NCI-H82 treated with DMSO at 0.1 percent for 48 hours (cell line): ENCODE results near the gene GFPT2.

Experiments used
- DNase-seq: peaks from one replicate; lab custom pipeline; 2025; ENCODE audit not compliant: unreplicated experiment; lab: John Stamatoyannopoulos, UW

The GFPT2 gene

GRCh38 chr5:180334751-180335613 lies 18.2 kb downstream of the GFPT2 start:
- no peak for DNase-seq

- no peak for DNase-seq
Measured at GRCh38 chr5:180334176-180334575, 19.0 kb downstream of the GFPT2 start.

- DNase-seq: no peak
Measured at GRCh38 chr5:180333661-180334060, 19.5 kb downstream of the GFPT2 start.

- no peak for DNase-seq
Measured at GRCh38 chr5:180332861-180333260, 20.3 kb downstream of the GFPT2 start.

- no peak for DNase-seq
Measured at GRCh38 chr5:180332051-180332517, 21.1 kb downstream of the GFPT2 start.

GRCh38 chr5:180331647-180331950 lies 21.5 kb downstream of the GFPT2 start:
- DNase-seq: peak; percentile 1

GRCh38 chr5:180330810-180331646 lies 22.1 kb downstream of the GFPT2 start:
- DNase-seq: no peak

GRCh38 chr5:180330270-180330648 lies 22.9 kb downstream of the GFPT2 start:
- DNase-seq: no peak

GRCh38 chr5:180329606-180330269 lies 23.4 kb downstream of the GFPT2 start:
- no peak for DNase-seq

GRCh38 chr5:180329138-180329435 lies 24.0 kb downstream of the GFPT2 start:
- DNase-seq: no peak

GRCh38 chr5:180328296-180329137 lies 24.6 kb downstream of the GFPT2 start:
- peak; percentile 31 for DNase-seq

GRCh38 chr5:180326989-180327565 lies 26.1 kb downstream of the GFPT2 start:
- DNase-seq: no peak

- DNase-seq: no peak
Measured at GRCh38 chr5:180324601-180324950, 28.6 kb downstream of the GFPT2 start.

- DNase-seq: no peak
Measured at GRCh38 chr5:180323941-180324600, 29.1 kb downstream of the GFPT2 start.

GRCh38 chr5:180323160-180323559 lies 30.0 kb downstream of the GFPT2 start:
- DNase-seq: no peak

- no peak for DNase-seq
Measured at GRCh38 chr5:180318456-180319089, 34.6 kb downstream of the GFPT2 start.

- no peak for DNase-seq
Measured at GRCh38 chr5:180316586-180316985, 36.5 kb downstream of the GFPT2 start.

GRCh38 chr5:180315762-180316212 lies 37.3 kb downstream of the GFPT2 start:
- peak; percentile 7 for DNase-seq

- DNase-seq: peak; percentile 64
Measured at GRCh38 chr5:180313677-180314505, 39.2 kb downstream of the GFPT2 start.
